CD4-positive, alpha-beta T cell treated with Interleukin-4 for 1 hour (primary cell): ENCODE measurements around the gene WRAP53.
A peak's percentile ranks its signal among the peaks of the same experiment; 100 is the strongest.

Experiments used
- DNase-seq, 2 donors: peaks; one replicate each; pipeline ENCODE4 v3.0.0-alpha.2; 2020 to 2022

Gene WRAP53

GRCh38 chr17:7710301-7710700, 22.0 kb downstream of the WRAP53 start:
- DNase-seq, result no peak

- no peak for DNase-seq
Measured at GRCh38 chr17:7711051-7711755, 22.9 kb downstream of the WRAP53 start.

GRCh38 chr17:7712111-7712771, 24.0 kb downstream of the WRAP53 start:
- no peak for DNase-seq

GRCh38 chr17:7713782-7714181, 25.5 kb downstream of the WRAP53 start:
- DNase-seq, result no peak

GRCh38 chr17:7714721-7715594, 26.7 kb downstream of the WRAP53 start:
- no peak for DNase-seq

- DNase-seq, result no peak
Measured at GRCh38 chr17:7715936-7716886, 27.9 kb downstream of the WRAP53 start.

- DNase-seq, result no peak
Measured at GRCh38 chr17:7716901-7717755, 28.9 kb downstream of the WRAP53 start, which contains the start of gene DNAH2. DNAH2 (plus strand) TSS chr17:7717744; CDS start chr17:7719735, 1,991 bp downstream.

- peak; percentile 16 to 26 for DNase-seq
Measured at GRCh38 chr17:7717756-7718350, 29.6 kb downstream of the WRAP53 start.

GRCh38 chr17:7719661-7720060, 31.4 kb downstream of the WRAP53 start:
- no peak for DNase-seq

- no peak for DNase-seq
Measured at GRCh38 chr17:7720125-7720524, 31.8 kb downstream of the WRAP53 start.

- DNase-seq, result no peak
Measured at GRCh38 chr17:7721612-7722011, 33.3 kb downstream of the WRAP53 start.

- no peak for DNase-seq
Measured at GRCh38 chr17:7727886-7728285, 39.6 kb downstream of the WRAP53 start.

GRCh38 chr17:7729816-7730215, 41.5 kb downstream of the WRAP53 start:
- DNase-seq, result no peak

GRCh38 chr17:7732981-7733539, 44.8 kb downstream of the WRAP53 start:
- DNase-seq, result no peak

GRCh38 chr17:7737601-7738000, 49.3 kb downstream of the WRAP53 start:
- DNase-seq, result no peak

GRCh38 chr17:7739746-7740145, 51.5 kb downstream of the WRAP53 start:
- no peak for DNase-seq

- DNase-seq, result no peak
Measured at GRCh38 chr17:7740481-7741001, 52.3 kb downstream of the WRAP53 start.

- DNase-seq, result no peak
Measured at GRCh38 chr17:7742729-7743128, 54.5 kb downstream of the WRAP53 start.

GRCh38 chr17:7744416-7744815, 56.1 kb downstream of the WRAP53 start:
- no peak for DNase-seq

GRCh38 chr17:7745748-7746470, 57.6 kb downstream of the WRAP53 start:
- peak in 1 of 2 donors; percentile 13 for DNase-seq
